Transverse colon (tissue), 4 donors: Measurements from ENCODE around the gene BMPER.

Source experiments
- CTCF ChIP-seq, 5 experiments: fragments of 200-600 bp in 3 of 5; fragments of 450-650 bp in 2 of 5; sonication (generic) in 3 of 5; IDR thresholded peaks; 1 replicate in 2 of 5; 2 replicates in 3 of 5; pipeline ENCODE4 v1.5.1; 2016 to 2017; ENCODE audit warnings: antibody characterized with exemption in 5 of 5, inconsistent platforms in 3 of 5, mild to moderate bottlenecking in 2 of 5, moderate library complexity in 1 of 5
- EP300 ChIP-seq: sonication (generic); formaldehyde crosslinking; IDR thresholded peaks from one replicate; pipeline ENCODE4 v1.6.1; 2017; ENCODE audit warnings: antibody characterized with exemption, low read depth
- POLR2A ChIP-seq: fragments of 450-650 bp; IDR thresholded peaks from one replicate; pipeline ENCODE4 v1.6.1; 2016; ENCODE audit warnings: antibody characterized with exemption, mild to moderate bottlenecking, moderate library complexity
- POLR2AphosphoS5 ChIP-seq, 3 donors: sonication (generic); formaldehyde crosslinking; IDR thresholded peaks; one replicate each; pipeline ENCODE4 v1.6.1; 2016; ENCODE audit warnings: antibody characterized with exemption in 3 of 3

GRCh38 chr7:33901847-33902246 lies 3.5 kb upstream of the BMPER start:
- no peak for TF ChIP-seq POLR2A
- TF ChIP-seq CTCF (IDR thresholded peaks at IDR 0.05), result no peak
- no peak for TF ChIP-seq POLR2AphosphoS5 (IDR thresholded peaks at IDR 0.05)
- no peak for TF ChIP-seq EP300
